Esophagus squamous epithelium (tissue), 5 donors: ENCODE data around the gene MBD6. TPM values are rescaled to one million over a fixed set of nuclear protein-coding genes. Genes with fewer than 3 reads are reported as not detected.

Experiments
- DNase-seq: peaks from one replicate; lab custom pipeline; 2025; lab: John Stamatoyannopoulos, UW
- H3K27ac ChIP-seq, 4 donors: fragments of 200-600 bp; sonication (generic); one replicate each; pipeline ENCODE4 v1.5.1; 2016 to 2019; ENCODE audit warnings: mild to moderate bottlenecking in 1 of 4
- H3K27me3 ChIP-seq, 4 donors: fragments of 200-600 bp; sonication (generic); 1 replicate in 3 of 4; 2 replicates in 1 of 4; pipeline versions ENCODE4 v1.5.1 to v1.6.0; 2017 to 2021; ENCODE audit warnings: antibody characterized with exemption in 1 of 4
- H3K36me3 ChIP-seq, 3 donors: fragments of 200-600 bp; sonication (generic); one replicate each; pipeline ENCODE4 v1.5.1; 2016 to 2019
- H3K4me1 ChIP-seq, 3 donors: fragments of 200-600 bp; sonication (generic); one replicate each; pipeline ENCODE4 v1.5.1; 2017 to 2019
- H3K4me3 ChIP-seq, 4 donors: fragments of 200-600 bp; sonication (generic); 1 replicate in 3 of 4; 2 replicates in 1 of 4; pipeline ENCODE4 v1.5.1; 2016 to 2019; ENCODE audit warnings: mild to moderate bottlenecking in 2 of 4, moderate library complexity in 1 of 4
- H3K9me3 ChIP-seq, 3 donors: fragments of 200-600 bp; sonication (generic); one replicate each; pipeline ENCODE4 v1.5.1; 2016 to 2019
- POLR2A ChIP-seq, 4 donors: fragments of 450-650 bp; IDR thresholded peaks; one replicate each; pipeline ENCODE4 v1.6.1; 2017; ENCODE audit warnings: antibody characterized with exemption in 4 of 4, mild to moderate bottlenecking in 4 of 4, moderate library complexity in 3 of 4
- WGBS, 2 donors: methylation state at CpG; one replicate each; pipeline ENCODE4 v1.1.5; 2018; 5-methylcytosine and 5-hydroxymethylcytosine counted together
- intact Hi-C: fragments of 100-400 bp; cut with DNase I; formaldehyde crosslinking; loops from one replicate; pipeline ENCODE4 v1.15.0; 2022
- total RNA-seq, 4 donors: library from RNA; depleted of rRNA; stranded (reverse); fragments of >200 nt; gene quantifications; one replicate each; pipeline ENCODE4 v1.1.0, GENCODE V29; 2016
- TF ChIP-seq, protein P1 (sequence below), 6 experiments: fragments of 450-650 bp in 4 of 6; fragments of 200-600 bp in 2 of 6; sonication (generic) in 2 of 6; IDR thresholded peaks; one replicate each; pipeline ENCODE4 v1.5.1; 2016 to 2019; ENCODE audit warnings: antibody characterized with exemption in 6 of 6, mild to moderate bottlenecking in 4 of 6, moderate library complexity in 4 of 6
- donor health status: DM: yes; HTN: yes; CAD: no.

MBD6 gene
- total RNA-seq, 4 donors from 2014 or later = 13.8 to 33.2 (median 17.6) TPM

DNA sequence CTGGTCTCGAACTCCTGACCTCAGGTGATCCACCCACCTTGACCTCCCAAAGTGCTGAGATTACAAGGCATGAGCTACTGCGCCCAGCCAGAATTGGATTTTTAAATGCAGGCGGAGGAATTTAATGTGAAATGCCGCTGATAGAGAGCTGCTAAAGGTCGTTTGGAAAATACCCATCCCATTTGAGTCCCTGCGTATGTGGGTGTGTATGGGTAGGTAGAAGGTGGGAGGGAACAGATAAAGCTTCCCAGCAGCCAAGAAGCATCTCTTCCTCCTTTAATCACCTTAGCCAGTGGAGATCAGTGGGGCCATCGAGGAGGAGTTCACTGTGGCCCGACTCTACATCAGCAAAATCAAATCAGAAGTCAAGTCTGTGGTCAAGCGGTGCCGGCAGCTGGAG, 52.2 kb downstream of the MBD6 start:
- H3K27ac ChIP-seq = no peak overlapping the region
- H3K27me3 ChIP-seq = no peaks in the 10 kb centered on the region
- no peaks in the 10 kb centered on the region for H3K9me3 ChIP-seq
- no peak for DNase-seq
- intact Hi-C loops = no loop called here
- 77 to 89% methylated on average over 9 to 10 of the region's 10 CpGs for WGBS, 2 donors
- no peaks in the 10 kb centered on the region for H3K36me3 ChIP-seq
- TF ChIP-seq POLR2A (IDR thresholded peaks at IDR 0.05) = no peak
- TF ChIP-seq, protein P1, sequence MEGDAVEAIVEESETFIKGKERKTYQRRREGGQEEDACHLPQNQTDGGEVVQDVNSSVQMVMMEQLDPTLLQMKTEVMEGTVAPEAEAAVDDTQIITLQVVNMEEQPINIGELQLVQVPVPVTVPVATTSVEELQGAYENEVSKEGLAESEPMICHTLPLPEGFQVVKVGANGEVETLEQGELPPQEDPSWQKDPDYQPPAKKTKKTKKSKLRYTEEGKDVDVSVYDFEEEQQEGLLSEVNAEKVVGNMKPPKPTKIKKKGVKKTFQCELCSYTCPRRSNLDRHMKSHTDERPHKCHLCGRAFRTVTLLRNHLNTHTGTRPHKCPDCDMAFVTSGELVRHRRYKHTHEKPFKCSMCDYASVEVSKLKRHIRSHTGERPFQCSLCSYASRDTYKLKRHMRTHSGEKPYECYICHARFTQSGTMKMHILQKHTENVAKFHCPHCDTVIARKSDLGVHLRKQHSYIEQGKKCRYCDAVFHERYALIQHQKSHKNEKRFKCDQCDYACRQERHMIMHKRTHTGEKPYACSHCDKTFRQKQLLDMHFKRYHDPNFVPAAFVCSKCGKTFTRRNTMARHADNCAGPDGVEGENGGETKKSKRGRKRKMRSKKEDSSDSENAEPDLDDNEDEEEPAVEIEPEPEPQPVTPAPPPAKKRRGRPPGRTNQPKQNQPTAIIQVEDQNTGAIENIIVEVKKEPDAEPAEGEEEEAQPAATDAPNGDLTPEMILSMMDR (IDR thresholded peaks at IDR 0.05) = no peak
- H3K4me1 ChIP-seq = no peaks in the 10 kb centered on the region
- H3K4me3 ChIP-seq = no peak overlapping the region

DNA sequence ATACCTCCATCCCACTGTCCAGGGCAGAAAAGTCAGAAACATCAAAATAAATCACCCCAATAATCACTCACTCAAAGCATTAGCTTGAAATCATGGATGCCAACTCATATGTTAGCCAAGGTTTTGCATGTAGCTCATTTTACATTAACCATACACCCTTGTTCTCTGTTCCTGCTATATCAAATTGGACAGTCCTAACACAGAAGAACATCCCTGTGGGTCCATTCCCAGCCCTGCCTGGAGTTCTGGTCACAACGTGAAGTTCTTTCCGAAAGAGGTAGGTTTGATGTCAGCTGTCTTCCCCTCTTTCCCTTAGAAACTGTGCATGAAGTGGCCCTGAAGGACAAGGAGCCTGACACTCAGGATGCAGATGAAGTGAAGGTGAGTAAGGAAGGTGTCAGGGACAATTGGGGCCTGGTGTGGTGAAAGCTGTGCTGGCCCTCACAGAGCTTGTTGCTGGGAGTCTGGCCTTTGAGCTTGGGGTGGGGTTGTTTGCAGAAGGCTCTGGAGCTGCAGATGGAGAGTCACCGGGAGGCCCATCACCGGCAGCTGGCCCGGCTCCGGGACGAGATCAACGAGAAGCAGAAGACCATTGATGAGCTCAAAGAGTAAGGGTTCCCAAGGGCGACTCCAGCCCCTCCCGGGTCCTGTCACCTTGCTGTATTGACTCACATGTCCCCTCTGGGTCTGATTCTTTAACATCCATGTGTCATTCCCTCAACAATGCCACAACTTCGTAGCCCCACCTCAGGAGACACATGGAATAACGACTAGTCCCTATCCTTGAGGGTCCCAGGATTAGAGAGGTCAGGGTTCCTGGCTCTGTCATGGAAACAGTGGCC, 53.4 kb downstream of the MBD6 start:
- Histone ChIP-seq H3K4me1 (no peaks in the 10 kb centered on the region), H3K4me3 (no peak overlapping the region), H3K36me3 (no peaks in the 10 kb centered on the region), H3K27me3 (no peaks in the 10 kb centered on the region), H3K9me3 (no peaks in the 10 kb centered on the region), H3K27ac (no peak overlapping the region)
- intact Hi-C loops = no loop called here
- WGBS, 2 donors = 84 to 89% methylated on average over 6 to 11 of the region's 12 CpGs
- no peak for DNase-seq
- TF ChIP-seq, protein P1 (IDR thresholded peaks at IDR 0.05) = no peak
- no peak for TF ChIP-seq POLR2A (IDR thresholded peaks at IDR 0.05)

DNA sequence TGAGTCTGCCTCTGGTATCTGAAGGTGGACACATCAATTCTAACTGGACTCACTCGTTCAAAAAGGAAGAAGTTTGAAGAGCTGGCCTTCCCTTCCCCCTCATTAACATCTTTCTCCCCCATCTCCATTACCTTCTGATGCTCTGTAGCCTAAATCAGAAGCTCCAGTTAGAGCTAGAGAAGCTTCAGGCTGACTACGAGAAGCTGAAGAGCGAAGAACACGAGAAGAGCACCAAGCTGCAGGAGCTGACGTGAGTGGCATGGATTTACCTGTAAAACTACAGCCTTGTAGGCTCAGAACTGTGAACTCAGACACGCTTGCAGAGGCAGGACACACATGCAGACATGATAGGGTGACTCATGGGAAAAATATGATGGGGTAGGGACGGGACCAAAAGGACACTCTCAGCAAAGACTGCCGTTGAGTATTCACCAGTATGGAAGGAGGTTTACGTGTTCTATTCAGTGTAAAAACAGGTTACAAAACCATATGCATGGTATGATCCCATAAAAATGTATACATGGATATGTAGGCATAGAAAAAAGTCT, 54.1 kb downstream of the MBD6 start:
- DNase-seq = no peak

DNA sequence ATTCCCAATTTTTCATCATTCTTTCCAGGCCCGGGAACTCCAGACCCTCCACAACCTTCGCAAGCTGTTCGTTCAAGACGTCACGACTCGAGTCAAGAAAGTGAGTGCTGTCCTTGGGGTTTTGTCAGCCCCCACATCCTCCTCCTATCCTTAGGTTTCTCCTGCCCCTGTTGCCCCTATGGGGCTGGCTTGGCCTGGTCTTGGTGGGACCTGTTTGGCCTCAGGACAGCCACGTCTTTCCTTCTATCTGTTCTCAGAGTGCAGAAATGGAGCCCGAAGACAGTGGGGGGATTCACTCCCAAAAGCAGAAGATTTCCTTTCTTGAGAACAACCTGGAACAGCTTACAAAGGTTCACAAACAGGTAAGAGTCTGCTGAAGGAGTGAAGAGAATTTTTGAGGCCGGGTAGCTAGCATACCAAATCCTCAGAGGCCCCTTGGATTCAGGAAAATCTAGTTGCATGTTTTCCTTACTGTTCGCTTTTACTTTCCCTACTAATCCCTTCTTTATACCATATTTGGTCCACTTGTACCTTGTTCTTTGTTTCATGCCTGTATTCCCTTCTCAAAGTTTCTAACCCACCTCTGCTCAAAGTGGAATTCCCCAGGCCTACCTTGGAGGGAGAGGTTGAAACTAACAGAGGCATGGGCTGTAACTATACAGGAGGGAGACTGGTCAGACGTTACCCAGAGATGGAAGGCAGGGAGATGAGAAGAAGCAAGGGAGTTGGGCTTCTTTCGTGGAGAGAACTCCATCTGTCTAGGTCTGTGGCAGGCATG, 55.5 kb downstream of the MBD6 start:
- TF ChIP-seq POLR2A (IDR thresholded peaks at IDR 0.05) = no peak
- TF ChIP-seq, protein P1 (IDR thresholded peaks at IDR 0.05) = no peak
- intact Hi-C loops = no loop called here
- DNase-seq = no peak
- peaks cover 0 to 7% (median 0%) of the 10 kb centered on the region in 4 donors for H3K27me3 ChIP-seq
- H3K27ac ChIP-seq = no peak overlapping the region
- no peak overlapping the region for H3K4me3 ChIP-seq
- H3K4me1 ChIP-seq = no peaks in the 10 kb centered on the region
- no peaks in the 10 kb centered on the region for H3K9me3 ChIP-seq
- no peaks in the 10 kb centered on the region for H3K36me3 ChIP-seq
- WGBS, 2 donors = 74 to 89% methylated on average over 11 to 12 of the region's 12 CpGs

More for the DNA sequence above, 54.1 kb downstream of the MBD6 start:
- Histone ChIP-seq H3K36me3 (no peaks in the 10 kb centered on the region), H3K9me3 (no peaks in the 10 kb centered on the region), H3K4me1 (no peaks in the 10 kb centered on the region), H3K27ac (no peak overlapping the region), H3K4me3 (no peak overlapping the region), H3K27me3 (no peaks in the 10 kb centered on the region)
- 66 to 76% methylated on average over 9 of the region's 9 CpGs for WGBS, 2 donors
- intact Hi-C loops = no loop called here
- TF ChIP-seq POLR2A (IDR thresholded peaks at IDR 0.05) = no peak
- TF ChIP-seq, protein P1 (IDR thresholded peaks at IDR 0.05) = no peak
